ENCODE data around the gene GNB3. TPM values are rescaled to one million over a fixed set of nuclear protein-coding genes. Genes with fewer than 3 reads are reported as not detected.
"Not testable (repeated sequence)": the region's sequence is repeated elsewhere in the genome, so short reads cannot be mapped to it uniquely, and the experiment has no call there.

Gene GNB3
- total RNA-seq, 1 experiment from 2014 or later = not detected

- H3K4me1 Mint-ChIP-seq (ENCODE audit: low read depth, unreplicated experiment) = peaks cover 15% of the 10 kb centered on the region
- peak; percentile 77 for TF ChIP-seq CTCF (IDR thresholded peaks at IDR 0.05; ENCODE audit: unreplicated experiment)
- H3K9me3 Mint-ChIP-seq (ENCODE audit: low read depth, unreplicated experiment) = no peaks in the 10 kb centered on the region
- peak; percentile 99 for DNase-seq
- intact Hi-C loops (cut with micrococcal nuclease; ENCODE audit: unreplicated experiment) = loop anchor here (1.0 kb wide), 2 partner anchors 19 to 39 kb away; partner anchors contain the start of gene USP5
- H3K36me3 Mint-ChIP-seq (ENCODE audit: insufficient read depth, unreplicated experiment) = peaks cover 17% of the 10 kb centered on the region
- CTCF ChIA-PET = interaction anchor here (0.5 to 1.6 kb wide), 10 partner anchors 9 to 138 kb away, joined by 3 to 31 read pairs (median 4); partner anchors contain the start of genes C12orf57, LRRC23, MLF2 and RNU7-1
- H3K27me3 Mint-ChIP-seq (ENCODE audit: unreplicated experiment) = no peaks in the 10 kb centered on the region
- BruUV-seq (replicated peaks) = no TSS peak
- peak overlapping the region; percentile 81 for H3K27ac Mint-ChIP-seq (ENCODE audit: unreplicated experiment)
- peak overlapping the region; percentile 70 for H3K4me3 Mint-ChIP-seq (ENCODE audit: low read depth, unreplicated experiment)
Measured at GRCh38 chr12:6890789-6891645, 50.3 kb downstream of the GNB3 start.

GRCh38 chr12:6891646-6892001 lies 50.9 kb downstream of the GNB3 start:
- Mint-ChIP-seq H3K27me3 (ENCODE audit: unreplicated experiment) (no peaks in the 10 kb centered on the region), H3K27ac (ENCODE audit: unreplicated experiment) (peak overlapping the region; percentile 81), H3K4me3 (ENCODE audit: low read depth, unreplicated experiment) (peak overlapping the region; percentile 70), H3K36me3 (ENCODE audit: insufficient read depth, unreplicated experiment) (peaks cover 17% of the 10 kb centered on the region), H3K4me1 (ENCODE audit: low read depth, unreplicated experiment) (peaks cover 9% of the 10 kb centered on the region), H3K9me3 (ENCODE audit: low read depth, unreplicated experiment) (no peaks in the 10 kb centered on the region)
- CTCF ChIA-PET = interaction anchor here (0.6 to 1.6 kb wide), 9 partner anchors 9 to 139 kb away, joined by 3 to 31 read pairs (median 4); partner anchors contain the start of genes C12orf57, LRRC23, MLF2 and RNU7-1
- no peak for TF ChIP-seq CTCF (IDR thresholded peaks at IDR 0.05; ENCODE audit: unreplicated experiment)
- DNase-seq = no peak
- intact Hi-C loops (cut with micrococcal nuclease; ENCODE audit: unreplicated experiment) = loop anchor here (1.0 kb wide), 2 partner anchors 19 to 39 kb away; partner anchors contain the start of gene USP5
- no TSS peak for BruUV-seq (replicated peaks)

- H3K27ac Mint-ChIP-seq (ENCODE audit: unreplicated experiment); H3K27me3 Mint-ChIP-seq (ENCODE audit: unreplicated experiment); H3K4me3 Mint-ChIP-seq (ENCODE audit: low read depth, unreplicated experiment); CTCF ChIA-PET; intact Hi-C loops (cut with micrococcal nuclease; ENCODE audit: unreplicated experiment); BruUV-seq (replicated peaks); DNase-seq; H3K9me3 Mint-ChIP-seq (ENCODE audit: low read depth, unreplicated experiment); H3K4me1 Mint-ChIP-seq (ENCODE audit: low read depth, unreplicated experiment): not testable (repeated sequence)
- H3K36me3 Mint-ChIP-seq (ENCODE audit: insufficient read depth, unreplicated experiment) = peaks cover 17% of the 10 kb centered on the region
Measured at GRCh38 chr12:6892683-6893082, 52.0 kb downstream of the GNB3 start.

- H3K27me3 Mint-ChIP-seq (ENCODE audit: unreplicated experiment) = no peaks in the 10 kb centered on the region
- H3K27ac Mint-ChIP-seq (ENCODE audit: unreplicated experiment) = no peak overlapping the region
- CTCF ChIA-PET = no interaction called here
- TF ChIP-seq CTCF (IDR thresholded peaks at IDR 0.05; ENCODE audit: unreplicated experiment) = no peak
- BruUV-seq (replicated peaks) = no TSS peak
- H3K4me3 Mint-ChIP-seq (ENCODE audit: low read depth, unreplicated experiment) = no peak overlapping the region
- H3K4me1 Mint-ChIP-seq (ENCODE audit: low read depth, unreplicated experiment) = peaks cover 9% of the 10 kb centered on the region
- H3K36me3 Mint-ChIP-seq (ENCODE audit: insufficient read depth, unreplicated experiment) = peaks cover 17% of the 10 kb centered on the region
- no peak for DNase-seq
- intact Hi-C loops (cut with micrococcal nuclease; ENCODE audit: unreplicated experiment) = no loop called here
- no peaks in the 10 kb centered on the region for H3K9me3 Mint-ChIP-seq (ENCODE audit: low read depth, unreplicated experiment)
Measured at GRCh38 chr12:6894321-6894720, 53.6 kb downstream of the GNB3 start.

Other genes with a start within 250 kb of the GNB3 start
- gene CHD4, start 233.5 kb upstream of the GNB3 start, total RNA-seq (2022) = 164 and 165 TPM in 2 replicates
- 2.5 and 3.2 TPM in 2 replicates for gene LPAR5, start 205.0 kb upstream of the GNB3 start, total RNA-seq (2022)
- 2.9 and 4.1 TPM in 2 replicates for gene ACRBP, start 193.5 kb upstream of the GNB3 start, total RNA-seq (2022)
- 24.9 and 26.6 TPM in 2 replicates for gene ING4, start 177.8 kb upstream of the GNB3 start, total RNA-seq (2022)
- gene ZNF384, start 151.6 kb upstream of the GNB3 start, total RNA-seq (2022) = 64.9 and 68.5 TPM in 2 replicates
- gene PIANP, start 140.1 kb upstream of the GNB3 start, total RNA-seq (2022) = not detected in 2 replicates
- 47.3 and 55.3 TPM in 2 replicates for gene COPS7A, start 116.9 kb upstream of the GNB3 start, total RNA-seq (2022)
- gene MLF2, start 87.8 kb upstream of the GNB3 start, total RNA-seq (2022) = 176 and 183 TPM in 2 replicates
- 53.5 and 62.9 TPM in 2 replicates for gene PTMS, start 74.6 kb upstream of the GNB3 start, total RNA-seq (2022)
- gene LAG3, start 68.4 kb upstream of the GNB3 start, total RNA-seq (2022) = 0.34 TPM in 1 of 2 replicates, not detected in the other
- gene CD4, start 51.4 kb upstream of the GNB3 start, total RNA-seq (2022) = not detected in 2 replicates
- gene GPR162, start 19.1 kb upstream of the GNB3 start, total RNA-seq (2022) = not detected in 2 replicates
- gene P3H3, start 12.5 kb upstream of the GNB3 start, total RNA-seq (2022) = 0.45 and 0.56 TPM in 2 replicates
- 47.9 and 57.1 TPM in 2 replicates for gene CDCA3, start 10.4 kb downstream of the GNB3 start, total RNA-seq (2022)
- gene USP5, start 11.2 kb downstream of the GNB3 start, total RNA-seq (2022) = 126 and 128 TPM in 2 replicates
- 608 and 639 TPM in 2 replicates for gene TPI1, start 26.6 kb downstream of the GNB3 start, total RNA-seq (2022)
- gene SPSB2, start 32.4 kb downstream of the GNB3 start, total RNA-seq (2022) = 18.0 and 21.5 TPM in 2 replicates
- gene LRRC23, start 63.9 kb downstream of the GNB3 start, total RNA-seq (2022) = 6.0 and 8.3 TPM in 2 replicates
- gene ENO2, start 73.7 kb downstream of the GNB3 start, total RNA-seq (2022) = 14.5 and 16.1 TPM in 2 replicates
- gene ATN1, start 87.0 kb downstream of the GNB3 start, total RNA-seq (2022) = 59.9 and 62.0 TPM in 2 replicates
- gene RNU7-1, start 102.9 kb downstream of the GNB3 start, total RNA-seq (2022) = not detected in 2 replicates
- gene C12orf57, start 103.1 kb downstream of the GNB3 start, total RNA-seq (2022) = 96.7 and 103 TPM in 2 replicates
- gene PTPN6, start 110.4 kb downstream of the GNB3 start, total RNA-seq (2022) = 42.4 and 46.3 TPM in 2 replicates
- 182 and 195 TPM in 2 replicates for gene PHB2, start 129.7 kb downstream of the GNB3 start, total RNA-seq (2022)
- gene EMG1, start 130.0 kb downstream of the GNB3 start, total RNA-seq (2022) = 73.1 and 80.5 TPM in 2 replicates
- 30.2 and 31.7 TPM in 2 replicates for gene LPCAT3, start 177.6 kb downstream of the GNB3 start, total RNA-seq (2022)
- 7.1 and 9.7 TPM in 2 replicates for gene C1S, start 219.8 kb downstream of the GNB3 start, total RNA-seq (2022)

Data from Calu3 (cell line).